HEK293 (cell line): ENCODE data around the gene STPG3.

Source experiments
- GLIS1 ChIP-seq: fragments of 450-650 bp; formaldehyde crosslinking; IDR thresholded peaks from 2 replicates; pipeline ENCODE4 v1.5.1; 2016; ENCODE audit warnings: missing biosample characterization, missing genetic modification characterization
- HOXC10 ChIP-seq: sonication (generic); formaldehyde crosslinking; IDR thresholded peaks from 2 replicates; pipeline ENCODE4 v1.8.1; 2023; ENCODE audit warnings: mild to moderate bottlenecking, missing genetic modification reagents
- KLF8 ChIP-seq: fragments of 450-650 bp; formaldehyde crosslinking; IDR thresholded peaks from 2 replicates; pipeline ENCODE4 v1.5.1; 2016; ENCODE audit warnings: missing biosample characterization, missing genetic modification characterization
- RBAK ChIP-seq: fragments of 450-650 bp; formaldehyde crosslinking; IDR thresholded peaks from 2 replicates; pipeline ENCODE4 v1.5.1; 2016; ENCODE audit warnings: missing biosample characterization, missing genetic modification characterization
- SP2 ChIP-seq: fragments of 450-650 bp; formaldehyde crosslinking; IDR thresholded peaks from 2 replicates; pipeline ENCODE4 v1.5.1; 2016; ENCODE audit warnings: missing biosample characterization, missing genetic modification characterization
- WT1 ChIP-seq: fragments of 450-650 bp; formaldehyde crosslinking; IDR thresholded peaks from 2 replicates; pipeline ENCODE4 v1.5.1; 2016; ENCODE audit warnings: missing biosample characterization, missing genetic modification characterization
- ZBTB20 ChIP-seq: fragments of 450-650 bp; formaldehyde crosslinking; IDR thresholded peaks from 2 replicates; pipeline ENCODE4 v1.5.1; 2016; ENCODE audit warnings: missing biosample characterization, missing genetic modification characterization
- ZBTB21 ChIP-seq: fragments of 450-650 bp; formaldehyde crosslinking; IDR thresholded peaks from 2 replicates; pipeline ENCODE4 v1.5.1; 2017; ENCODE audit warnings: missing biosample characterization, missing genetic modification characterization
- ZBTB48 ChIP-seq: fragments of 450-650 bp; formaldehyde crosslinking; IDR thresholded peaks from 2 replicates; pipeline ENCODE4 v1.5.1; 2016; ENCODE audit warnings: missing biosample characterization, missing genetic modification characterization
- ZBTB8A ChIP-seq: fragments of 450-650 bp; formaldehyde crosslinking; IDR thresholded peaks from 2 replicates; pipeline ENCODE4 v1.5.1; 2016; ENCODE audit warnings: missing biosample characterization, missing genetic modification characterization
- ZFP37 ChIP-seq: fragments of 450-650 bp; formaldehyde crosslinking; IDR thresholded peaks from 2 replicates; pipeline ENCODE4 v1.5.1; 2016; ENCODE audit warnings: missing biosample characterization, missing genetic modification characterization
- ZNF133 ChIP-seq: fragments of 450-650 bp; formaldehyde crosslinking; IDR thresholded peaks from 2 replicates; pipeline ENCODE4 v1.5.1; 2016; ENCODE audit warnings: missing biosample characterization, missing genetic modification characterization
- ZNF184 ChIP-seq: fragments of 450-650 bp; IDR thresholded peaks from 2 replicates; pipeline ENCODE4 v1.5.1; 2018; ENCODE audit warnings: missing biosample characterization, mild to moderate bottlenecking, missing genetic modification characterization
- ZNF2 ChIP-seq: fragments of 450-650 bp; formaldehyde crosslinking; IDR thresholded peaks from 2 replicates; pipeline ENCODE4 v1.5.1; 2016; ENCODE audit warnings: missing biosample characterization, missing genetic modification characterization
- ZNF214 ChIP-seq: fragments of 450-650 bp; formaldehyde crosslinking; IDR thresholded peaks from 2 replicates; pipeline ENCODE4 v1.5.1; 2017; ENCODE audit warnings: missing biosample characterization, mild to moderate bottlenecking, missing genetic modification characterization, borderline replicate concordance
- ZNF24 ChIP-seq: fragments of 450-650 bp; formaldehyde crosslinking; IDR thresholded peaks from 2 replicates; pipeline ENCODE4 v1.5.1; 2016; ENCODE audit warnings: missing biosample characterization, missing genetic modification characterization
- ZNF324 ChIP-seq: fragments of 450-650 bp; formaldehyde crosslinking; IDR thresholded peaks from 2 replicates; pipeline ENCODE4 v1.5.1; 2016; ENCODE audit warnings: missing biosample characterization, missing genetic modification characterization
- ZNF335 ChIP-seq: fragments of 450-650 bp; formaldehyde crosslinking; conservative IDR thresholded peaks from 2 replicates; pipeline ENCODE4 v1.5.1; 2016; ENCODE audit warnings: missing biosample characterization, missing genetic modification characterization
- ZNF37A ChIP-seq: fragments of 450-650 bp; IDR thresholded peaks from 2 replicates; pipeline ENCODE4 v1.5.1; 2018; ENCODE audit warnings: missing biosample characterization, missing genetic modification characterization
- ZNF514 ChIP-seq: fragments of 450-650 bp; formaldehyde crosslinking; IDR thresholded peaks from 2 replicates; pipeline ENCODE4 v1.5.1; 2016; ENCODE audit warnings: missing biosample characterization, missing genetic modification characterization
- ZNF544 ChIP-seq: fragments of 450-650 bp; formaldehyde crosslinking; IDR thresholded peaks from 2 replicates; pipeline ENCODE4 v1.5.0; 2017; ENCODE audit warnings: missing biosample characterization, missing genetic modification characterization
- ZNF561 ChIP-seq: fragments of 450-650 bp; IDR thresholded peaks from 2 replicates; pipeline ENCODE4 v1.5.1; 2018; ENCODE audit warnings: missing biosample characterization, missing genetic modification characterization, borderline replicate concordance
- ZNF621 ChIP-seq: fragments of 450-650 bp; formaldehyde crosslinking; IDR thresholded peaks from 2 replicates; pipeline ENCODE4 v1.5.1; 2017; ENCODE audit warnings: missing biosample characterization, missing genetic modification characterization
- ZNF660 ChIP-seq: fragments of 450-650 bp; IDR thresholded peaks from 2 replicates; pipeline ENCODE4 v1.5.1; 2018; ENCODE audit warnings: missing biosample characterization, mild to moderate bottlenecking, missing genetic modification characterization
- ZNF785 ChIP-seq: fragments of 450-650 bp; formaldehyde crosslinking; IDR thresholded peaks from 2 replicates; pipeline ENCODE4 v1.5.1; 2016; ENCODE audit warnings: missing biosample characterization, missing genetic modification characterization
- ZNF791 ChIP-seq: fragments of 450-650 bp; formaldehyde crosslinking; IDR thresholded peaks from 2 replicates; pipeline ENCODE4 v1.5.1; 2016; ENCODE audit warnings: missing biosample characterization, missing genetic modification characterization
- ZXDB ChIP-seq: fragments of 450-650 bp; formaldehyde crosslinking; IDR thresholded peaks from 2 replicates; pipeline ENCODE4 v1.5.1; 2016; ENCODE audit warnings: missing biosample characterization, missing genetic modification characterization
- TF ChIP-seq, protein P1 (sequence below): fragments of 450-650 bp; formaldehyde crosslinking; IDR thresholded peaks from 2 replicates; pipeline ENCODE4 v1.5.1; 2016; ENCODE audit warnings: missing biosample characterization, missing genetic modification characterization
- TF ChIP-seq, protein P2 (sequence below): fragments of 450-650 bp; IDR thresholded peaks from 2 replicates; pipeline ENCODE4 v1.5.1; 2018; ENCODE audit warnings: missing biosample characterization, mild to moderate bottlenecking, missing genetic modification characterization
- TF ChIP-seq, protein P3 (sequence below): fragments of 450-650 bp; formaldehyde crosslinking; conservative IDR thresholded peaks from 2 replicates; pipeline ENCODE4 v1.5.1; 2016; ENCODE audit warnings: low read depth, missing biosample characterization, missing genetic modification characterization
- TF ChIP-seq, protein P4 (sequence below): fragments of 450-650 bp; formaldehyde crosslinking; IDR thresholded peaks from 2 replicates; pipeline ENCODE4 v1.5.1; 2016; ENCODE audit warnings: missing biosample characterization, missing genetic modification characterization

STPG3 gene

DNA sequence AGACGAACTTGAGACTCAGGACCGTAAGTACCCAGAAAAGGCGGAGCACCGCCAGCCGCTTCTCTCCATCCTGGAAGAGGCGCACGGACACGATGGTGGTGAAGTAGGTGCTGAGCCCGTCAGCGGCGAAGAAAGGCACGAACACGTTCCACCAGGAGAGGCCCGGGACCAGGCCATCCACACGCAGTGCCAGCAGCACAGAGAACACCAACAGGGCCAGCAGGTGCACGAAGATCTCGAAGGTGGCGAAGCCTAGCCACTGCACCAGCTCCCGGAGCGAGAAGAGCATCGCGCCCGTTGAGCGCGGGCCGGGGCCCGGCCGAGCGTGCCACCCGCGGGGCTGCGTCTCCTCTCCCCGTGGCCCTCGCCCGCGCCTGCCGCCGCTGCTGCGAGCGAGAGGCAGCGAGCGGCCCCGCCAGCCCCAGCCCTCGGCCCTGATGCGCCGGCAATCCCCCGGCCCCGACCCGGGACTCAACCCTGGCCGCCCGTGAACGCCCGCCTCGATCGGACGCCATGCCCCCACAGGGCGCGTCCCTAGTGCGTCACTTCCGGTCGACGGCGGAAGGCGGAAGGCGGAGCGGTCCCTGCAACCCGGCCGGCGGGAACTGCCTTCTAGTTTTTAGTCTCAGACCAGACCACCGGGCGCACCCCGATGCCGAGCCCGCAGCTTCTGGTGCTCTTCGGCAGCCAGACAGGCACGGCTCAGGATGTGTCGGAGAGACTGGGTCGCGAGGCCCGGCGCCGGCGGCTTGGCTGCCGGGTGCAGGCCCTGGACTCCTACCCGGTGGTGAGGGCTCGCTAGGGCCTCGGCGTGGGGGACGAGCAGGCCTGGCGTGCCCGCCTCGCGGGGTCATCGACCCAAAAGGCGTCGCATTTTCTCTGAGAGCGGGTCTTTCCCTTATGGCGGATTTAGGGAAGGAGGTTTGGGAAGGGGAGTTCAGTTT is 45.7 kb upstream of the STPG3 start, which contains the start of the genes NDOR1 and TMEM203 (continued):
- TF ChIP-seq, protein P1, sequence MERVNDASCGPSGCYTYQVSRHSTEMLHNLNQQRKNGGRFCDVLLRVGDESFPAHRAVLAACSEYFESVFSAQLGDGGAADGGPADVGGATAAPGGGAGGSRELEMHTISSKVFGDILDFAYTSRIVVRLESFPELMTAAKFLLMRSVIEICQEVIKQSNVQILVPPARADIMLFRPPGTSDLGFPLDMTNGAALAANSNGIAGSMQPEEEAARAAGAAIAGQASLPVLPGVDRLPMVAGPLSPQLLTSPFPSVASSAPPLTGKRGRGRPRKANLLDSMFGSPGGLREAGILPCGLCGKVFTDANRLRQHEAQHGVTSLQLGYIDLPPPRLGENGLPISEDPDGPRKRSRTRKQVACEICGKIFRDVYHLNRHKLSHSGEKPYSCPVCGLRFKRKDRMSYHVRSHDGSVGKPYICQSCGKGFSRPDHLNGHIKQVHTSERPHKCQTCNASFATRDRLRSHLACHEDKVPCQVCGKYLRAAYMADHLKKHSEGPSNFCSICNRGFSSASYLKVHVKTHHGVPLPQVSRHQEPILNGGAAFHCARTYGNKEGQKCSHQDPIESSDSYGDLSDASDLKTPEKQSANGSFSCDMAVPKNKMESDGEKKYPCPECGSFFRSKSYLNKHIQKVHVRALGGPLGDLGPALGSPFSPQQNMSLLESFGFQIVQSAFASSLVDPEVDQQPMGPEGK, result peak; percentile 53; the same call in 1 of the 2 replicates
- TF ChIP-seq ZFP37 (tag by site-specific recombination) (0 out of 2 replicates have a peak, but pooled peaks have one; percentile 56), ZNF133 (tag by site-specific recombination) (no peak), ZNF791 (tag by site-specific recombination) (no peak), ZNF785 (tag by site-specific recombination) (no peak), WT1 (tag by site-specific recombination) (no peak), ZBTB8A (tag by site-specific recombination) (peak; percentile 78), ZNF660 (tag by site-specific recombination) (peak; percentile 74), KLF8 (peak; percentile 71), ZNF214 (tag by site-specific recombination) (no peak), ZNF621 (tag by site-specific recombination) (no peak), ZNF24 (0 out of 2 replicates have a peak, but pooled peaks have one; percentile 42), ZNF2 (peak; percentile 66; the same call in 1 of the 2 replicates), HOXC10 (CRISPR knock-in tag) (0 out of 2 replicates have a peak, but pooled peaks have one; percentile 53), ZBTB20 (tag by site-specific recombination) (peak; percentile 42; the same call in 1 of the 2 replicates), RBAK (tag by site-specific recombination) (no peak), GLIS1 (tag by site-specific recombination) (peak; percentile 53; the same call in 1 of the 2 replicates), ZNF514 (tag by site-specific recombination) (no peak), ZNF544 (tag by site-specific recombination) (no peak), SP2 (tag by site-specific recombination) (peak; percentile 88), ZNF561 (tag by site-specific recombination) (peak; percentile 86), ZBTB21 (tag by site-specific recombination) (peak; percentile 25; the same call in 1 of the 2 replicates), ZNF37A (tag by site-specific recombination) (no peak), ZBTB48 (peak; percentile 24; the same call in 1 of the 2 replicates), ZNF324 (tag by site-specific recombination) (no peak), ZNF335 (tag by site-specific recombination) (peak; percentile 86), ZXDB (tag by site-specific recombination) (peak; percentile 95), ZNF184 (tag by site-specific recombination) (no peak; the same call in 1 of the 2 replicates)
- TF ChIP-seq, protein P2, sequence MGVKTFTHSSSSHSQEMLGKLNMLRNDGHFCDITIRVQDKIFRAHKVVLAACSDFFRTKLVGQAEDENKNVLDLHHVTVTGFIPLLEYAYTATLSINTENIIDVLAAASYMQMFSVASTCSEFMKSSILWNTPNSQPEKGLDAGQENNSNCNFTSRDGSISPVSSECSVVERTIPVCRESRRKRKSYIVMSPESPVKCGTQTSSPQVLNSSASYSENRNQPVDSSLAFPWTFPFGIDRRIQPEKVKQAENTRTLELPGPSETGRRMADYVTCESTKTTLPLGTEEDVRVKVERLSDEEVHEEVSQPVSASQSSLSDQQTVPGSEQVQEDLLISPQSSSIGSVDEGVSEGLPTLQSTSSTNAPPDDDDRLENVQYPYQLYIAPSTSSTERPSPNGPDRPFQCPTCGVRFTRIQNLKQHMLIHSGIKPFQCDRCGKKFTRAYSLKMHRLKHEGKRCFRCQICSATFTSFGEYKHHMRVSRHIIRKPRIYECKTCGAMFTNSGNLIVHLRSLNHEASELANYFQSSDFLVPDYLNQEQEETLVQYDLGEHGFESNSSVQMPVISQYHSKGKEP (tag by site-specific recombination), result peak; percentile 36; the same call in 1 of the 2 replicates
- TF ChIP-seq, protein P3, sequence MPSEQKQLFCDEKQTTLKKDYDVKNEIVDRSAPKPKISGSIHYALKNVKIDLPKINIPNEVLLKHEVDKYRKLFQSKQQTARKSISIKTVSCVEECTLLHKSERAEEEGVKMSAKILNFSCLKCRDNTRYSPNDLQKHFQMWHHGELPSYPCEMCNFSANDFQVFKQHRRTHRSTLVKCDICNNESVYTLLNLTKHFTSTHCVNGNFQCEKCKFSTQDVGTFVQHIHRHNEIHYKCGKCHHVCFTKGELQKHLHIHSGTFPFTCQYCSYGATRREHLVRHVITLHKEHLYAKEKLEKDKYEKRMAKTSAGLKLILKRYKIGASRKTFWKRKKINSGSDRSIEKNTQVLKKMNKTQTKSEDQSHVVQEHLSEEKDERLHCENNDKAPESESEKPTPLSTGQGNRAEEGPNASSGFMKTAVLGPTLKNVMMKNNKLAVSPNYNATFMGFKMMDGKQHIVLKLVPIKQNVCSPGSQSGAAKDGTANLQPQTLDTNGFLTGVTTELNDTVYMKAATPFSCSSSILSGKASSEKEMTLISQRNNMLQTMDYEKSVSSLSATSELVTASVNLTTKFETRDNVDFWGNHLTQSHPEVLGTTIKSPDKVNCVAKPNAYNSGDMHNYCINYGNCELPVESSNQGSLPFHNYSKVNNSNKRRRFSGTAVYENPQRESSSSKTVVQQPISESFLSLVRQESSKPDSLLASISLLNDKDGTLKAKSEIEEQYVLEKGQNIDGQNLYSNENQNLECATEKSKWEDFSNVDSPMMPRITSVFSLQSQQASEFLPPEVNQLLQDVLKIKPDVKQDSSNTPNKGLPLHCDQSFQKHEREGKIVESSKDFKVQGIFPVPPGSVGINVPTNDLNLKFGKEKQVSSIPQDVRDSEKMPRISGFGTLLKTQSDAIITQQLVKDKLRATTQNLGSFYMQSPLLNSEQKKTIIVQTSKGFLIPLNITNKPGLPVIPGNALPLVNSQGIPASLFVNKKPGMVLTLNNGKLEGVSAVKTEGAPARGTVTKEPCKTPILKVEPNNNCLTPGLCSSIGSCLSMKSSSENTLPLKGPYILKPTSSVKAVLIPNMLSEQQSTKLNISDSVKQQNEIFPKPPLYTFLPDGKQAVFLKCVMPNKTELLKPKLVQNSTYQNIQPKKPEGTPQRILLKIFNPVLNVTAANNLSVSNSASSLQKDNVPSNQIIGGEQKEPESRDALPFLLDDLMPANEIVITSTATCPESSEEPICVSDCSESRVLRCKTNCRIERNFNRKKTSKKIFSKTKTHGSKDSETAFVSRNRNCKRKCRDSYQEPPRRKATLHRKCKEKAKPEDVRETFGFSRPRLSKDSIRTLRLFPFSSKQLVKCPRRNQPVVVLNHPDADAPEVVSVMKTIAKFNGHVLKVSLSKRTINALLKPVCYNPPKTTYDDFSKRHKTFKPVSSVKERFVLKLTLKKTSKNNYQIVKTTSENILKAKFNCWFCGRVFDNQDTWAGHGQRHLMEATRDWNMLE, result 0 out of 2 replicates have a peak, but pooled peaks have one; percentile 18
- TF ChIP-seq, protein P4, sequence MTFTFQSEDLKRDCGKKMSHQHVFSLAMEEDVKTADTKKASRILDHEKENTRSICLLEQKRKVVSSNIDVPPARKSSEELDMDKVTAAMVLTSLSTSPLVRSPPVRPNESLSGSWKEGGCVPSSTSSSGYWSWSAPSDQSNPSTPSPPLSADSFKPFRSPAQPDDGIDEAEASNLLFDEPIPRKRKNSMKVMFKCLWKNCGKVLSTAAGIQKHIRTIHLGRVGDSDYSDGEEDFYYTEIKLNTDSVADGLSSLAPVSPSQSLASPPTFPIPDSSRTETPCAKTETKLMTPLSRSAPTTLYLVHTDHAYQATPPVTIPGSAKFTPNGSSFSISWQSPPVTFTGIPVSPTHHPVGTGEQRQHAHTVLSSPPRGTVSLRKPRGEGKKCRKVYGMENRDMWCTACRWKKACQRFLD (tag by site-specific recombination), result peak; percentile 96
